Measurements from ENCODE around the gene EHD3. TPM values are rescaled to one million over a fixed set of nuclear protein-coding genes. Genes with fewer than 3 reads are reported as not detected.

Gene EHD3
- total RNA-seq, 4 donors from 2014 or later: 0.98 to 5.1 (median 3.2) TPM

DNA sequence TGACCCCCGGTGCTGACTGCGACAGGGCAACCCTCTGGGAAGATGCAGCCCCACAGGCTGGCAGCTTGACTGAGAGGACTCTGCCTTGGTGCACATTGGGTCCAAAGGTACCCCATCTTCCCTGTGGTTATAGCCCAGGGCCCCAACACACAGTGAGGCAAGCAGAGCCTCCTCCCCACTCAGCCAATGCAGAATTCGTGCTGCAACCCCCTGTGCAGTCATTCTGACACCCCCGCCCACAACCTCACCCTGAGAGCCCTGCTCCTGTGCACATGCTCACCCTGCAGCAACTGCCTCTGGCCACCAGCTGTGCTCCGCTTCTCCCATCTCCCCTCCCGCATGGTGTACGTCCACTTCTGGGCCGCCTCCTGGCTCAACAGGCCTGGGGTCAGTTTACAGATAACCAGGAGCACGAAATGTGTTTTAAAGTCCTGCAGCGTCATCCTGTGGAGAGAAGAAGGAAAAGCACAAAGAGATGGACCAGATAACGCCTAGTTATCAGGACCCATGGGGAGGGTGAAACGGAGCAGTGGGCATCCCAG, 41.0 kb upstream of the EHD3 start:
- TF ChIP-seq, protein P1, sequence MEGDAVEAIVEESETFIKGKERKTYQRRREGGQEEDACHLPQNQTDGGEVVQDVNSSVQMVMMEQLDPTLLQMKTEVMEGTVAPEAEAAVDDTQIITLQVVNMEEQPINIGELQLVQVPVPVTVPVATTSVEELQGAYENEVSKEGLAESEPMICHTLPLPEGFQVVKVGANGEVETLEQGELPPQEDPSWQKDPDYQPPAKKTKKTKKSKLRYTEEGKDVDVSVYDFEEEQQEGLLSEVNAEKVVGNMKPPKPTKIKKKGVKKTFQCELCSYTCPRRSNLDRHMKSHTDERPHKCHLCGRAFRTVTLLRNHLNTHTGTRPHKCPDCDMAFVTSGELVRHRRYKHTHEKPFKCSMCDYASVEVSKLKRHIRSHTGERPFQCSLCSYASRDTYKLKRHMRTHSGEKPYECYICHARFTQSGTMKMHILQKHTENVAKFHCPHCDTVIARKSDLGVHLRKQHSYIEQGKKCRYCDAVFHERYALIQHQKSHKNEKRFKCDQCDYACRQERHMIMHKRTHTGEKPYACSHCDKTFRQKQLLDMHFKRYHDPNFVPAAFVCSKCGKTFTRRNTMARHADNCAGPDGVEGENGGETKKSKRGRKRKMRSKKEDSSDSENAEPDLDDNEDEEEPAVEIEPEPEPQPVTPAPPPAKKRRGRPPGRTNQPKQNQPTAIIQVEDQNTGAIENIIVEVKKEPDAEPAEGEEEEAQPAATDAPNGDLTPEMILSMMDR (IDR thresholded peaks at IDR 0.05; ENCODE audit: low read depth): no peak

DNA sequence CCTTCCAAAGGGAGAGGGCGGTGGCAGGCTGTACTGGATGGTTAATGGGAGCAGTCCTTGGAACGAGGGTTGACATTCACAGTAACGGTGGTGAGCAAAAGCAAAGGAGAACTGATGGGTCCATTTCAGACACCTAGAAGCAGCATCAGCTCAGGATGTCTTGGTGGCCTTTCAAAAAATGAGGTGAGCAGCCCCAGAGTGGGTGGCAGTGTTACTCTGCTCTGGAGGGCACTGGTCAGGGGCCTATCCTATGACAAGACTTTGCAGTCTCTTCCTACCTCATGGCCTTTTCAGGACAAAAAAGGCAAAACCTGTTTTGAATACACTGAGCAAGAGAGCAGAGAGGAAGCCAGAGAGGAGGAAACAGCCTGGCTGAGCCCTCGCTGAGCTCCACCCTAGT, 40.1 kb upstream of the EHD3 start:
- TF ChIP-seq, protein P1 (IDR thresholded peaks at IDR 0.05; ENCODE audit: low read depth): no peak

DNA sequence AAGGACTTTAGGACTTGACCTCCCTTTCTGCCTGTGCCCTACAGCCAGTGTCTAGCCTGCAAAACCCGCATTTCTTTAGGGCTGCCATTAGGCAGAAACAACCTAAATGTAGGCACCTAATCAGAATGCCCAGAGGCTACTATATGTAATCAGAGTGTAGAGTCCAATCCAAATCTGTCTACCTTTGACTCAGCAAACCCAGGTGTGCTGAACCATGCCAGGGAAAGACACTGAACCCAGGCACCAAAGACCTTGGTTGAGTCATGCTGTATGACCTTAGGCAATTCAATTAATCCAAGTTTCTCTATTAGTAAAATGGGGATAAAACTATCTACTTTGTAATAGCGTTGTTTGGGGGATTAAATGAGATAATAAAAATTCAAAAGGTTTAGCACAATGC, 37.3 kb upstream of the EHD3 start:
- TF ChIP-seq, protein P1 (IDR thresholded peaks at IDR 0.05; ENCODE audit: low read depth): no peak

GRCh38 chr2:31197166-31197565, 36.8 kb upstream of the EHD3 start:
- TF ChIP-seq, protein P1 (IDR thresholded peaks at IDR 0.05; ENCODE audit: low read depth): no peak

GRCh38 chr2:31197669-31198068, 36.3 kb upstream of the EHD3 start:
- TF ChIP-seq, protein P1 (IDR thresholded peaks at IDR 0.05; ENCODE audit: low read depth): no peak

DNA sequence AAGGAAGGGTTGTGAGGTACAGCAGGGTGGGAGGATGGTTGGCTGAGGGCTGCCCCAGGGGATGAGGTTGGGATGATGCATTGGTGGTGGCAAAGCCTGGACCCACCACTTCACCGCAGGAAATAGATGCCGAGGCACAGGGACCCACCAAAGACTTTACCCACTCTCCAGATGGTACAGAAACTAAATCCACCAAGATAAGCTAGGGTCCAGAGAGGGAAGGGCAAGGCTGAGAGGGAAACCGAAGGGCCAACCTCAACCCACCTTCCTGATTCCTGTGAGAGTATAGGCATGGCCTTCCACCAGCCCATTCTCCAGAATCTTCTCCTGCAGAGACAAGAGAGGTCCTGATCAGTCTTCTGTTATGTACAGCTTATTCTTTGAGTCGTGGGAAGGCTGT, 34.7 kb upstream of the EHD3 start:
- TF ChIP-seq, protein P1 (IDR thresholded peaks at IDR 0.05; ENCODE audit: low read depth): no peak

GRCh38 chr2:31200972-31201371, 33.0 kb upstream of the EHD3 start:
- TF ChIP-seq, protein P1 (IDR thresholded peaks at IDR 0.05; ENCODE audit: low read depth): no peak
